HEK293 (cell line): Measurements from ENCODE around the gene TECPR2.

Experiments
- CTCF ChIA-PET: fragments of 350-600 bp; formaldehyde crosslinking; extraction: SDS; loops from one replicate; lab custom pipeline; 2021; ENCODE audit warnings: antibody characterized with exemption; lab: Yijun Ruan, JAX
- POLR2A ChIA-PET: fragments of 300-600 bp; formaldehyde crosslinking; extraction: SDS; loops from one replicate; lab custom pipeline; 2020; ENCODE audit warnings: antibody characterized with exemption, inconsistent platforms; lab: Yijun Ruan, JAX
- H3K27ac ChIP-seq: fragments of 200-500 bp; sonication (Bioruptor generic); 2 replicates; pipeline ENCODE4 v1.5.1; 2014; ENCODE audit warnings: low read depth, low read length, control low read depth, inconsistent platforms; ENCODE audit errors: extremely low read depth
- H3K36me3 ChIP-seq, 2 experiments: fragments of 200-500 bp in 1 of 2; sonication (Bioruptor generic) in 1 of 2; 1 replicate in 1 of 2; 2 replicates in 1 of 2; pipeline ENCODE4 v1.5.1; 2014 to 2017; ENCODE audit warnings: inconsistent platforms in 2 of 2, low read length in 2 of 2; ENCODE audit not compliant: control insufficient read depth in 2 of 2, insufficient read depth in 1 of 2
- H3K4me1 ChIP-seq: fragments of 200-500 bp; sonication (Bioruptor generic); 2 replicates; pipeline ENCODE4 v1.5.1; 2014; ENCODE audit warnings: mild to moderate bottlenecking, low read length, inconsistent platforms; ENCODE audit not compliant: control insufficient read depth, insufficient read depth
- H3K4me3 ChIP-seq: 2 replicates; pipeline ENCODE4 v1.5.1; 2011; ENCODE audit warnings: low read depth, mild to moderate bottlenecking, control low read depth, low read length, moderate library complexity
- H3K9me3 ChIP-seq: fragments of 200-500 bp; sonication (Bioruptor generic); 2 replicates; pipeline ENCODE4 v1.5.1; 2014; ENCODE audit warnings: low read depth, low read length, inconsistent platforms; ENCODE audit not compliant: control insufficient read depth, insufficient read depth
- EGR2 ChIP-seq: fragments of 450-650 bp; formaldehyde crosslinking; IDR thresholded peaks from 2 replicates; pipeline ENCODE4 v1.5.1; 2016; ENCODE audit warnings: low read depth, missing biosample characterization, missing genetic modification characterization
- KLF17 ChIP-seq: fragments of 450-650 bp; formaldehyde crosslinking; IDR thresholded peaks from 2 replicates; pipeline ENCODE4 v1.5.1; 2016; ENCODE audit warnings: missing biosample characterization, missing genetic modification characterization
- REPIN1 ChIP-seq: fragments of 450-650 bp; formaldehyde crosslinking; IDR thresholded peaks from 2 replicates; pipeline ENCODE4 v1.5.1; 2017; ENCODE audit warnings: missing biosample characterization, missing genetic modification characterization, low read depth
- ZBTB10 ChIP-seq: fragments of 450-650 bp; formaldehyde crosslinking; IDR thresholded peaks from 2 replicates; pipeline ENCODE4 v1.5.1; 2016; ENCODE audit warnings: missing biosample characterization, missing genetic modification characterization
- ZBTB6 ChIP-seq: fragments of 450-650 bp; formaldehyde crosslinking; IDR thresholded peaks from 2 replicates; pipeline ENCODE4 v1.5.1; 2017; ENCODE audit warnings: missing biosample characterization, missing genetic modification characterization
- ZNF112 ChIP-seq: fragments of 450-650 bp; formaldehyde crosslinking; IDR thresholded peaks from 2 replicates; pipeline ENCODE4 v1.5.0; 2017; ENCODE audit warnings: missing biosample characterization, missing genetic modification characterization
- ZNF398 ChIP-seq: fragments of 450-650 bp; formaldehyde crosslinking; IDR thresholded peaks from 2 replicates; pipeline ENCODE4 v1.5.1; 2017; ENCODE audit warnings: missing biosample characterization, missing genetic modification characterization
- ZNF426 ChIP-seq: fragments of 450-650 bp; formaldehyde crosslinking; IDR thresholded peaks from 2 replicates; pipeline ENCODE4 v1.5.1; 2017; ENCODE audit warnings: missing biosample characterization, missing genetic modification characterization, mild to moderate bottlenecking, inconsistent platforms, moderate library complexity
- ZNF501 ChIP-seq: fragments of 450-650 bp; formaldehyde crosslinking; IDR thresholded peaks from 2 replicates; pipeline ENCODE4 v1.5.1; 2016; ENCODE audit warnings: missing biosample characterization, missing genetic modification characterization
- ZNF621 ChIP-seq: fragments of 450-650 bp; formaldehyde crosslinking; IDR thresholded peaks from 2 replicates; pipeline ENCODE4 v1.5.1; 2017; ENCODE audit warnings: missing biosample characterization, missing genetic modification characterization
- ZNF707 ChIP-seq: fragments of 450-650 bp; formaldehyde crosslinking; IDR thresholded peaks from 2 replicates; pipeline ENCODE4 v1.5.1; 2016; ENCODE audit warnings: missing biosample characterization, missing genetic modification characterization
- ZNF768 ChIP-seq: fragments of 450-650 bp; formaldehyde crosslinking; IDR thresholded peaks from 2 replicates; pipeline ENCODE4 v1.5.1; 2018; ENCODE audit warnings: missing biosample characterization, mild to moderate bottlenecking, missing genetic modification characterization
- ZSCAN5A ChIP-seq: fragments of 450-650 bp; formaldehyde crosslinking; IDR thresholded peaks from 2 replicates; pipeline ENCODE4 v1.5.1; 2016; ENCODE audit warnings: missing biosample characterization, missing genetic modification characterization

TECPR2 gene

GRCh38 chr14:102390064-102390855, 27.5 kb downstream of the TECPR2 start (continued):
- TF ChIP-seq ZBTB10 (tag by site-specific recombination): no peak
- no peak for TF ChIP-seq ZSCAN5A (tag by site-specific recombination)
- TF ChIP-seq ZNF398: no peak
- TF ChIP-seq REPIN1 (tag by site-specific recombination): no peak
- TF ChIP-seq KLF17 (tag by site-specific recombination): no peak

GRCh38 chr14:102392506-102392905, 29.8 kb downstream of the TECPR2 start:
- TF ChIP-seq ZNF112 (tag by site-specific recombination): no peak
- TF ChIP-seq ZNF768 (tag by site-specific recombination): no peak
- no peak for TF ChIP-seq ZBTB6 (tag by site-specific recombination)
- TF ChIP-seq ZNF707 (tag by site-specific recombination): no peak
- no peak for TF ChIP-seq ZNF621 (tag by site-specific recombination)
- no peak for TF ChIP-seq EGR2 (tag by site-specific recombination)
- TF ChIP-seq, all 188 proteins: peak for 0
- H3K4me1 ChIP-seq: no peaks in the 10 kb centered on the region

GRCh38 chr14:102394717-102395375, 32.1 kb downstream of the TECPR2 start:
- H3K4me3 ChIP-seq: no peak overlapping the region
- H3K4me1 ChIP-seq: no peaks in the 10 kb centered on the region
- ChIA-PET POLR2A (interaction anchor here (1.0 kb wide), 1 partner anchor 32 kb away, joined by 3 read pairs; the partner anchor contains the start of genes CINP and TECPR2), CTCF (no interaction called here)
- H3K9me3 ChIP-seq: no peaks in the 10 kb centered on the region
- TF ChIP-seq ZNF501 (no peak), ZNF426 (tag by site-specific recombination) (no peak)
- TF ChIP-seq, all 188 proteins: peak for 0
- no peak overlapping the region for H3K27ac ChIP-seq
- H3K36me3 ChIP-seq: peaks cover 0 to 11% of the 10 kb centered on the region in 2 experiments; a peak in 2 of 3 replicates

More at GRCh38 chr14:102392506-102392905, 29.8 kb downstream of the TECPR2 start:
- POLR2A ChIA-PET: interaction anchor here (0.6 kb wide), 1 partner anchor 68 kb away, joined by 5 read pairs; no protein-coding TSS in a partner anchor
- H3K4me3 ChIP-seq: no peak overlapping the region
- no peak overlapping the region for H3K27ac ChIP-seq
- H3K36me3 ChIP-seq: peaks cover 0 to 16% of the 10 kb centered on the region in 2 experiments; a peak in 2 of 3 replicates
- H3K9me3 ChIP-seq: no peaks in the 10 kb centered on the region; the same call in 1 of the 2 replicates
- CTCF ChIA-PET: interaction anchor here (0.7 kb wide), 1 partner anchor 16 kb away, joined by 3 read pairs; no protein-coding TSS in a partner anchor
